ENCODE results near the gene PAK4. TPM values are rescaled to one million over a fixed set of nuclear protein-coding genes. Genes with fewer than 3 reads are reported as not detected.

PAK4 gene
- total and polyA plus RNA-seq, 9 of the 15 experiments (the other 6 are each of a cell fraction or from before 2014, with no cell fraction given), result 0.21 to 33.5 (median 5.8) TPM

DNA sequence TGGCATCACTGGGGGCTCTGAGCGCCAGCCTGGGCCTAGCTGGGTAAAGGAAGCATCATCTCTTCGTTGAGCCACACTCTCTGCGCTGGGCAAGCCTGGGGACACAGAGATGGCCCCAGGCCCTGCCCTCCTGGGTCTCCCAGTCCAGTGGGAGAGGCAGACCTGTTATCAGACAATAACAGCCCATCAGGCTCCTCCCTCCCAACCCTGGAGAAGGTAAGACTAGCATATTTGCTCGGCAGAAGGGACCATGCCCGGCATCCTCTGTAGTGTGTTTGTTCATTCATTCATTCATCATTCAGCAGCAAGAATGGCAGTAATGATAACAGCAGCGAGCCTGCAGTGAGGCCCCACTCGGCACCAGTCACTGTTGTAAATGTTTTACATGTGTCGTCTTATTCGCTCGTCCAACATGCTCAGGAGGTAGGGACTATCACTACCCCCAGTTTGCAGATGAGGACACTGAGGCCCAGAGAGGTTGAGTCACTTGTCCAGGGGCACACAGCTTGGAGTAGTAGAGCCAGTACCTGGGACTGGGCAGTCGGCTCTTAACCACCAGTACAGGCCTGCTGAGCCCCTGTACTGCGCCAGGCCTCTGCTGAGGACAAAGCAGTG lies 33.2 kb downstream of the PAK4 start (continued):
- TF ChIP-seq, protein P1, sequence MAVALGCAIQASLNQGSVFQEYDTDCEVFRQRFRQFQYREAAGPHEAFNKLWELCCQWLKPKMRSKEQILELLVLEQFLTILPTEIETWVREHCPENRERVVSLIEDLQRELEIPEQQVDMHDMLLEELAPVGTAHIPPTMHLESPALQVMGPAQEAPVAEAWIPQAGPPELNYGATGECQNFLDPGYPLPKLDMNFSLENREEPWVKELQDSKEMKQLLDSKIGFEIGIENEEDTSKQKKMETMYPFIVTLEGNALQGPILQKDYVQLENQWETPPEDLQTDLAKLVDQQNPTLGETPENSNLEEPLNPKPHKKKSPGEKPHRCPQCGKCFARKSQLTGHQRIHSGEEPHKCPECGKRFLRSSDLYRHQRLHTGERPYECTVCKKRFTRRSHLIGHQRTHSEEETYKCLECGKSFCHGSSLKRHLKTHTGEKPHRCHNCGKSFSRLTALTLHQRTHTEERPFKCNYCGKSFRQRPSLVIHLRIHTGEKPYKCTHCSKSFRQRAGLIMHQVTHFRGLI (CRISPR knock-in tag; IDR thresholded peaks at IDR 0.05), result no peak
- no peak for TF ChIP-seq GABPA (tag; conservative IDR thresholded peaks at IDR 0.05; ENCODE audit: low read depth)
- TF ChIP-seq TGIF2 (CRISPR knock-in tag; IDR thresholded peaks at IDR 0.05), result no peak
- no peak for TF ChIP-seq ZNF778 (CRISPR knock-in tag; IDR thresholded peaks at IDR 0.05)
- TF ChIP-seq PURB (CRISPR knock-in tag; IDR thresholded peaks at IDR 0.05; ENCODE audit: low read depth), result no peak
- no peak for TF ChIP-seq NCOA2 (IDR thresholded peaks at IDR 0.05; ENCODE audit: partially characterized antibody in 2 of 2)
- no peak for TF ChIP-seq TBP (optimal IDR thresholded peaks at IDR 0.05; ENCODE audit: low read depth, low read length)
- TF ChIP-seq CREM (IDR thresholded peaks at IDR 0.05; ENCODE audit: low read depth), result no peak
- TF ChIP-seq SNRNP70 (optimal IDR thresholded peaks at IDR 0.05; ENCODE audit: low read depth, low read length), result no peak
- no peak for TF ChIP-seq SAFB (IDR thresholded peaks at IDR 0.05; ENCODE audit: borderline replicate concordance, low read depth, low read length)
- peak; percentile 53; the same call in 1 of the 2 replicates for TF ChIP-seq HDAC2 (IDR thresholded peaks at IDR 0.05)
- no peak for TF ChIP-seq SP2 (IDR thresholded peaks at IDR 0.05; ENCODE audit: extremely low read depth, low read depth, low read length, poor library complexity, severe bottlenecking)
- TF ChIP-seq CBFA2T3 (IDR thresholded peaks at IDR 0.05), result peak; percentile 51
- TF ChIP-seq HMG20A (CRISPR knock-in tag; conservative IDR thresholded peaks at IDR 0.05), result no peak
- no peak for TF ChIP-seq ZNF146 (CRISPR knock-in tag; IDR thresholded peaks at IDR 0.05; ENCODE audit: unreplicated experiment)
- TF ChIP-seq ILK (tag; IDR thresholded peaks at IDR 0.05; ENCODE audit: borderline replicate concordance, low read depth), result no peak
- TF ChIP-seq, protein P2, sequence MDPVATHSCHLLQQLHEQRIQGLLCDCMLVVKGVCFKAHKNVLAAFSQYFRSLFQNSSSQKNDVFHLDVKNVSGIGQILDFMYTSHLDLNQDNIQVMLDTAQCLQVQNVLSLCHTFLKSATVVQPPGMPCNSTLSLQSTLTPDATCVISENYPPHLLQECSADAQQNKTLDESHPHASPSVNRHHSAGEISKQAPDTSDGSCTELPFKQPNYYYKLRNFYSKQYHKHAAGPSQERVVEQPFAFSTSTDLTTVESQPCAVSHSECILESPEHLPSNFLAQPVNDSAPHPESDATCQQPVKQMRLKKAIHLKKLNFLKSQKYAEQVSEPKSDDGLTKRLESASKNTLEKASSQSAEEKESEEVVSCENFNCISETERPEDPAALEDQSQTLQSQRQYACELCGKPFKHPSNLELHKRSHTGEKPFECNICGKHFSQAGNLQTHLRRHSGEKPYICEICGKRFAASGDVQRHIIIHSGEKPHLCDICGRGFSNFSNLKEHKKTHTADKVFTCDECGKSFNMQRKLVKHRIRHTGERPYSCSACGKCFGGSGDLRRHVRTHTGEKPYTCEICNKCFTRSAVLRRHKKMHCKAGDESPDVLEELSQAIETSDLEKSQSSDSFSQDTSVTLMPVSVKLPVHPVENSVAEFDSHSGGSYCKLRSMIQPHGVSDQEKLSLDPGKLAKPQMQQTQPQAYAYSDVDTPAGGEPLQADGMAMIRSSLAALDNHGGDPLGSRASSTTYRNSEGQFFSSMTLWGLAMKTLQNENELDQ (CRISPR knock-in tag; IDR thresholded peaks at IDR 0.05; ENCODE audit: borderline replicate concordance), result no peak
- TF ChIP-seq FOXA3 (CRISPR knock-in tag; conservative IDR thresholded peaks at IDR 0.05 in 1 of 2, IDR thresholded peaks at IDR 0.05 in 1 of 2), result no peak
- peak in 1 of 2 experiments; percentile 26; a peak in 1 of 4 replicates for TF ChIP-seq RCOR1 (IDR thresholded peaks at IDR 0.05; ENCODE audit: borderline replicate concordance in 1 of 2, low read depth in 2 of 2, low read length in 2 of 2)
- TF ChIP-seq SMARCA5 (IDR thresholded peaks at IDR 0.05), result peak; percentile 42; the same call in 1 of the 2 replicates
- TF ChIP-seq, protein P3, sequence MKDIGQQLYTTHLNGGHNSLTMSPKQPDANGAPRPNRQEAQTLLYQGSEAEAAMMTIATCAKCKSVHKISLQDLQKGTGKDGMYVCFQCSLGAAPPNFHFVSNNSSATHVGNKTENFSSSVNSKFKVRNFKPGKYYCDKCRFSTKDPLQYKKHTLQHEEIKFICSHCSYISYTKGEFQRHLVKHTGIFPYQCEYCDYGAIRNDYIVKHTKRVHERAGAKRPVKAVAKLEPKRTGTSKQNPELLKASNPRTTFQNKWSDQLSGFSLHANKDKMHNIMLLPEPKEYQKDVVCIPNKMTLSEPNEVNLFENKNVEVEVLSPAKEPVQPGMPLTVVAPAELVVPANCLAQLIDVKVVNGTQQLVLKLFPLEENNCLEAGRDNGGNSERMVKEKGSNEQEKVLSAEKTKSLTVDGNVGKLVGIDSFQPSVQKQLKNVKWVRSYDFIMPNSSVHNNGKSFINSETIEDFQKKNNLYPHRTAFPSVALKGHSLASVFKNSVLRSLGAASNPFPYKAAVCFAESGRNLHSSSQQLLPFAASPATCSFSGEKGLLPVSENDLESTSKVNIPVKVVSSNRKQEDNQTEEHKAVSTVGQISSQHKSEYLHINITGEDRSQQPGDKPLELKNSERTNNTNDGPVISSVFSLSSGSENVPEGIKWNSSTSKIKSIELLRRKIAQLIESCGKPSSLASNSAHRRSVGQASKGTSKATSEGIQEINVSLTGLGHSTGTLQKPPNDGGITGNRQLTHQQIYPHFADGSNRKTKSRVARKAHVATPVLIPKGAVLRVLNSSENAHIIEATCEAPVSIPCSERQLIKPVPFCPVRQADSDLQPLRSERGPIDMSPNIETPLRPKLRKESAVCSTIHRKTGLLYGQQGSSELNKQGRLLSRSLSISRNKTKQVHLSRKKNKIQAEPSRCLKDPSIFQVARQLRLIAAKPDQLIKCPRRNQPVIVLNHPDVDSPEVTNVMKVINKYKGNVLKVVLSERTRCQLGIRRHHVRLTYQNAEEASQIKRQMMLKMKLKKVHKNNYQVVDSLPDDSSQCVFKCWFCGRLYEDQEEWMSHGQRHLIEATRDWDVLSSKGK (CRISPR knock-in tag; IDR thresholded peaks at IDR 0.05), result no peak
